ENCODE measurements around the gene MS4A4E.

Gene MS4A4E

GRCh38 chr11:60169264-60169915 is 73.5 kb downstream of the MS4A4E start:
- no peaks in the 10 kb centered on the region for H3K9me3 ChIP-seq
- no peaks in the 10 kb centered on the region for H3K27me3 ChIP-seq
- TF ChIP-seq, protein P1, sequence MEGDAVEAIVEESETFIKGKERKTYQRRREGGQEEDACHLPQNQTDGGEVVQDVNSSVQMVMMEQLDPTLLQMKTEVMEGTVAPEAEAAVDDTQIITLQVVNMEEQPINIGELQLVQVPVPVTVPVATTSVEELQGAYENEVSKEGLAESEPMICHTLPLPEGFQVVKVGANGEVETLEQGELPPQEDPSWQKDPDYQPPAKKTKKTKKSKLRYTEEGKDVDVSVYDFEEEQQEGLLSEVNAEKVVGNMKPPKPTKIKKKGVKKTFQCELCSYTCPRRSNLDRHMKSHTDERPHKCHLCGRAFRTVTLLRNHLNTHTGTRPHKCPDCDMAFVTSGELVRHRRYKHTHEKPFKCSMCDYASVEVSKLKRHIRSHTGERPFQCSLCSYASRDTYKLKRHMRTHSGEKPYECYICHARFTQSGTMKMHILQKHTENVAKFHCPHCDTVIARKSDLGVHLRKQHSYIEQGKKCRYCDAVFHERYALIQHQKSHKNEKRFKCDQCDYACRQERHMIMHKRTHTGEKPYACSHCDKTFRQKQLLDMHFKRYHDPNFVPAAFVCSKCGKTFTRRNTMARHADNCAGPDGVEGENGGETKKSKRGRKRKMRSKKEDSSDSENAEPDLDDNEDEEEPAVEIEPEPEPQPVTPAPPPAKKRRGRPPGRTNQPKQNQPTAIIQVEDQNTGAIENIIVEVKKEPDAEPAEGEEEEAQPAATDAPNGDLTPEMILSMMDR (IDR thresholded peaks at IDR 0.05) = peak; percentile 45
- peaks cover 25% of the 10 kb centered on the region for H3K36me3 ChIP-seq
- H3K27ac ChIP-seq = no peak overlapping the region
- peaks cover 0 to 9% of the 10 kb centered on the region in 2 experiments for H3K4me1 ChIP-seq (ENCODE audit: control insufficient read depth in 1 of 2, insufficient read depth in 1 of 2, low read depth in 1 of 2, low read length in 1 of 2)
- no peak overlapping the region for H3K4me3 ChIP-seq (ENCODE audit: low read depth in 1 of 2, low read length in 1 of 2)

DNA sequence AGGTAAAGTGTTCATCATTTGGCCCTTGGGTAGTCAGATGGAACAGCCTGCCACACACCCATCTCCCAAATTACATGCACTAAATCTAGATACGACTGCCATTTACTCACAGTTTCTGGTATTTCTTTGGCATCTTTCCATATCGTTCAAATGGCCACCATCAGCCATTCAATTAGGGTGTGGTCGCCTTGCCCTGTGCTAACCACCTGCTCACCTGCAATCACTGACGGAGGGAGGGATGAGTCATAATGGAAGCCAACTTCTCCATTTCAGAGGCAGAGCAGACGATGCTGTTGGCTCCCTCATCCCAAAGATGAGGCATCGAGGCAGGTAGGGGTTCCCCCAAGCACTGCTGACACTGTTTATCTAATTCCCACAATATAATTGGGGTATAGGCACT is 74.6 kb downstream of the MS4A4E start:
- Histone ChIP-seq H3K36me3 (peaks cover 25% of the 10 kb centered on the region), H3K4me3 (ENCODE audit: low read depth in 1 of 2, low read length in 1 of 2) (no peak overlapping the region), H3K27me3 (no peaks in the 10 kb centered on the region), H3K9me3 (no peaks in the 10 kb centered on the region), H3K4me1 (ENCODE audit: control insufficient read depth in 1 of 2, insufficient read depth in 1 of 2, low read depth in 1 of 2, low read length in 1 of 2) (peaks cover 0 to 9% of the 10 kb centered on the region in 2 experiments), H3K27ac (no peak overlapping the region)
- TF ChIP-seq, protein P1 (IDR thresholded peaks at IDR 0.05) = no peak

- Histone ChIP-seq H3K36me3 (peaks cover 6% of the 10 kb centered on the region), H3K4me1 (ENCODE audit: control insufficient read depth in 1 of 2, insufficient read depth in 1 of 2, low read depth in 1 of 2, low read length in 1 of 2) (peaks cover 0 to 9% of the 10 kb centered on the region in 2 experiments), H3K27me3 (no peaks in the 10 kb centered on the region), H3K4me3 (ENCODE audit: low read depth in 1 of 2, low read length in 1 of 2) (no peak overlapping the region), H3K27ac (no peak overlapping the region), H3K9me3 (no peaks in the 10 kb centered on the region)
- TF ChIP-seq, protein P1 (IDR thresholded peaks at IDR 0.05) = no peak
Measured at GRCh38 chr11:60165951-60166350, 77.0 kb downstream of the MS4A4E start.

DNA sequence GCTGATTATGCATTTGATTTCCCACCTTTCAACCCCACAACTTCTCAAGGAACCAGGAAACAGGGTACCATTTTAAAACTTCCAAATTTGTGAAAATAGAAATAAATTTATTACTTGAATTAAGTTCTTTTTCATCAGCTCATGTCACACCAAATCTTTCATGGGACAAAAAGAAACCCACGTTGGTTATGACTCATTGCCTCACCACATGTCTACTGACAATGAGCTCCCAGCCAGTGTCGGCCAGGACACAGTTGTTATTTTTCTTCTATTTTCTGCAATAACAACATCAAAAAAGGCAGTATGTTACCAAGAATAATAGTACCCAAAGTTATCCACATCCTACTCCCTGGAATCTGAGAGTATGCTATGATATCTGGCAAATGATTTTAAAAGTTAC is 77.4 kb downstream of the MS4A4E start:
- H3K9me3 ChIP-seq = no peaks in the 10 kb centered on the region
- H3K36me3 ChIP-seq = peaks cover 2% of the 10 kb centered on the region
- TF ChIP-seq, protein P1 (IDR thresholded peaks at IDR 0.05) = no peak
- H3K27me3 ChIP-seq = no peaks in the 10 kb centered on the region
- no peak overlapping the region for H3K4me3 ChIP-seq (ENCODE audit: low read depth in 1 of 2, low read length in 1 of 2)
- H3K4me1 ChIP-seq (ENCODE audit: control insufficient read depth in 1 of 2, insufficient read depth in 1 of 2, low read depth in 1 of 2, low read length in 1 of 2) = peaks cover 0 to 9% of the 10 kb centered on the region in 2 experiments
- no peak overlapping the region for H3K27ac ChIP-seq

DNA sequence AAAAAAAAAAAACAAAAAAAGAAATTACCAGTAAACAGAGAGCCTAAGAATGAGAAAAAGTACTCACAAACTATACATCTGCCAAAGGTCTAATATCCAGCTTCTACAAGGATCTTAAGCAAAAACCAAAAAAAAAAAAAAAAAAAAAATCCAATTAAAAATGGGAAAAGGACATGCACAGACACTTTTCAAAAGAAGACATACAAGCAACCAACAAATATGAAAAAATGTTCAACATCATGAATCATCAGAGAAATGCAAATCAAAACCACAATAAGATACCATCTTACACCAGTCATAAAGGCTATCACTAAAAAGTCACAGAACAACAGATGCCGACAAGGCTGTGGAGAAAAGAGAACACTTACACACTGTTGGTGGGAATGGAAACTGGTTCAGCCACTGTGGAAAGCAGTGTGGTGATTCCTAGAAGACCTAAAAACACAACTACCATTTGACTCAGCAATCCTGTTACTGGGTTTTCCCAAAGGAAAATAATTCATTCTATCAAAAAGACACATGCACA is 78.3 kb downstream of the MS4A4E start:
- no peak overlapping the region for H3K27ac ChIP-seq
- no peaks in the 10 kb centered on the region for H3K36me3 ChIP-seq
- no peak overlapping the region for H3K4me3 ChIP-seq (ENCODE audit: low read depth in 1 of 2, low read length in 1 of 2)
- H3K27me3 ChIP-seq = no peaks in the 10 kb centered on the region
- TF ChIP-seq, protein P1 (IDR thresholded peaks at IDR 0.05) = no peak
- H3K9me3 ChIP-seq = no peaks in the 10 kb centered on the region
- H3K4me1 ChIP-seq (ENCODE audit: control insufficient read depth in 1 of 2, insufficient read depth in 1 of 2, low read depth in 1 of 2, low read length in 1 of 2) = peaks cover 0 to 2% of the 10 kb centered on the region in 2 experiments
